ENCODE results near the gene CRADD.
A peak's percentile ranks its signal among the peaks of the same experiment; 100 is the strongest.

Gene CRADD

GRCh38 chr12:93667672-93668071 is 9.5 kb upstream of the CRADD start:
- Histone ChIP-seq H3K9me3 (ENCODE audit: control insufficient read depth, low read length) (no peaks in the 10 kb centered on the region), H3K27ac (no peak overlapping the region), H3K4me1 (peaks cover 40% of the 10 kb centered on the region), H3K4me3 (ENCODE audit: low read depth, low read length) (no peak overlapping the region), H3K79me2 (no peaks in the 10 kb centered on the region), H3K36me3 (ENCODE audit: control insufficient read depth, insufficient read depth, low read length) (no peaks in the 10 kb centered on the region), H3K9ac (no peak overlapping the region), H2AFZ (no peak overlapping the region), H3K27me3 (ENCODE audit: control insufficient read depth, insufficient read depth, low read length) (no peaks in the 10 kb centered on the region), H3K4me2 (ENCODE audit: low read length) (no peak overlapping the region)
- no peak for TF ChIP-seq CTCF (IDR thresholded peaks at IDR 0.05)

GRCh38 chr12:93668919-93669418 is 8.2 kb upstream of the CRADD start:
- no peak for TF ChIP-seq CTCF (IDR thresholded peaks at IDR 0.05)
- no peaks in the 10 kb centered on the region for H3K27me3 ChIP-seq (ENCODE audit: control insufficient read depth, insufficient read depth, low read length)

GRCh38 chr12:93669452-93669851 is 7.7 kb upstream of the CRADD start:
- Histone ChIP-seq H3K4me2 (ENCODE audit: low read length) (no peak overlapping the region), H3K4me3 (ENCODE audit: low read depth, low read length) (no peak overlapping the region), H3K27ac (no peak overlapping the region), H3K27me3 (ENCODE audit: control insufficient read depth, insufficient read depth, low read length) (no peaks in the 10 kb centered on the region), H3K4me1 (peaks cover 38% of the 10 kb centered on the region), H3K36me3 (ENCODE audit: control insufficient read depth, insufficient read depth, low read length) (no peaks in the 10 kb centered on the region), H3K79me2 (no peaks in the 10 kb centered on the region), H2AFZ (no peak overlapping the region), H3K9me3 (ENCODE audit: control insufficient read depth, low read length) (no peaks in the 10 kb centered on the region), H3K9ac (no peak overlapping the region)
- TF ChIP-seq CTCF (IDR thresholded peaks at IDR 0.05): no peak

More at GRCh38 chr12:93668919-93669418, 8.2 kb upstream of the CRADD start:
- Histone ChIP-seq H3K36me3 (ENCODE audit: control insufficient read depth, insufficient read depth, low read length) (no peaks in the 10 kb centered on the region), H3K4me1 (peaks cover 36% of the 10 kb centered on the region), H2AFZ (no peak overlapping the region), H3K4me3 (ENCODE audit: low read depth, low read length) (no peak overlapping the region), H3K27ac (no peak overlapping the region), H3K9ac (no peak overlapping the region), H3K4me2 (ENCODE audit: low read length) (no peak overlapping the region), H3K9me3 (ENCODE audit: control insufficient read depth, low read length) (no peaks in the 10 kb centered on the region), H3K79me2 (no peaks in the 10 kb centered on the region)

- Histone ChIP-seq H3K27me3 (ENCODE audit: control insufficient read depth, insufficient read depth, low read length) (no peaks in the 10 kb centered on the region), H3K4me2 (ENCODE audit: low read length) (no peak overlapping the region), H3K9ac (no peak overlapping the region), H3K79me2 (no peaks in the 10 kb centered on the region), H3K4me3 (ENCODE audit: low read depth, low read length) (no peak overlapping the region), H3K9me3 (ENCODE audit: control insufficient read depth, low read length) (no peaks in the 10 kb centered on the region), H3K4me1 (peaks cover 32% of the 10 kb centered on the region), H2AFZ (no peak overlapping the region), H3K27ac (no peak overlapping the region), H3K36me3 (ENCODE audit: control insufficient read depth, insufficient read depth, low read length) (no peaks in the 10 kb centered on the region)
- no peak for TF ChIP-seq CTCF (IDR thresholded peaks at IDR 0.05)
Measured at GRCh38 chr12:93670104-93670503, 7.1 kb upstream of the CRADD start.

GRCh38 chr12:93671044-93671443 is 6.1 kb upstream of the CRADD start:
- Histone ChIP-seq H3K27ac (peak overlapping the region; percentile 0), H3K9ac (no peak overlapping the region), H3K4me3 (ENCODE audit: low read depth, low read length) (no peak overlapping the region), H3K36me3 (ENCODE audit: control insufficient read depth, insufficient read depth, low read length) (no peaks in the 10 kb centered on the region), H3K4me2 (ENCODE audit: low read length) (no peak overlapping the region), H2AFZ (peak overlapping the region; percentile 47), H3K27me3 (ENCODE audit: control insufficient read depth, insufficient read depth, low read length) (no peaks in the 10 kb centered on the region), H3K4me1 (peaks cover 23% of the 10 kb centered on the region), H3K79me2 (no peaks in the 10 kb centered on the region), H3K9me3 (ENCODE audit: control insufficient read depth, low read length) (no peaks in the 10 kb centered on the region)
- no peak for TF ChIP-seq CTCF (IDR thresholded peaks at IDR 0.05)

All from parathyroid adenoma (tissue), 2 donors.